SK-N-SH treated with all-trans-retinoic acid at 6 μM for 48 hours (cell line): ENCODE results near the gene XAB2.
A peak's percentile ranks its signal among the peaks of the same experiment; 100 is the strongest.

Source experiments
- ATAC-seq: fragments of 200-7000 bp; cut with Tn5 transposase; 3 replicates; pipeline ENCODE4 v1.9.1; 2020; ENCODE audit warnings: mild to moderate bottlenecking, moderate library complexity
- ARNTL ChIP-seq: fragments of 450-650 bp; formaldehyde crosslinking; IDR thresholded peaks from 2 replicates; pipeline ENCODE4 v1.5.0; 2020; ENCODE audit warnings: low read depth, mild to moderate bottlenecking, moderate library complexity, borderline replicate concordance
- BACH2 ChIP-seq: fragments of 250-450 bp; sonication (Bioruptor Pico); IDR thresholded peaks from 2 replicates; pipeline ENCODE4 v1.9.0; 2021; ENCODE audit warnings: mild to moderate bottlenecking, borderline replicate concordance
- CSDC2 ChIP-seq: fragments of 250-450 bp; sonication (Bioruptor Pico); IDR thresholded peaks from 2 replicates; pipeline ENCODE4 v1.5.0; 2020; ENCODE audit warnings: mild to moderate bottlenecking, moderate library complexity
- ESRRG ChIP-seq: fragments of 250-450 bp; sonication (Bioruptor Pico); IDR thresholded peaks from 2 replicates; pipeline ENCODE4 v1.6.1; 2021; ENCODE audit warnings: mild to moderate bottlenecking
- ISL1 ChIP-seq: fragments of 250-450 bp; sonication (Bioruptor Pico); IDR thresholded peaks from 2 replicates; pipeline ENCODE4 v2.1.2; 2022; ENCODE audit warnings: mild to moderate bottlenecking, moderate library complexity
- OSR1 ChIP-seq: fragments of 250-450 bp; sonication (Bioruptor Pico); IDR thresholded peaks from 2 replicates; pipeline ENCODE4 v1.8.0; 2022; ENCODE audit warnings: moderate library complexity, mild to moderate bottlenecking, inconsistent platforms
- PPARA ChIP-seq: fragments of 250-450 bp; sonication (Bioruptor Pico); IDR thresholded peaks from 2 replicates; pipeline ENCODE4 v1.5.0; 2020; ENCODE audit warnings: mild to moderate bottlenecking, borderline replicate concordance
- TCF4 ChIP-seq: fragments of 250-450 bp; sonication (Bioruptor Pico); IDR thresholded peaks from 2 replicates; pipeline ENCODE4 v1.8.0; 2021; ENCODE audit warnings: mild to moderate bottlenecking, moderate library complexity, borderline replicate concordance
- TOX ChIP-seq: fragments of 250-450 bp; sonication (Bioruptor Pico); IDR thresholded peaks from 2 replicates; pipeline ENCODE4 v1.8.0; 2021; ENCODE audit warnings: mild to moderate bottlenecking, moderate library complexity, borderline replicate concordance
- ZC3H10 ChIP-seq: fragments of 250-450 bp; sonication (Bioruptor Pico); IDR thresholded peaks from 2 replicates; pipeline ENCODE4 v1.5.1; 2021; ENCODE audit warnings: mild to moderate bottlenecking, moderate library complexity
- ZFP30 ChIP-seq: fragments of 450-650 bp; formaldehyde crosslinking; IDR thresholded peaks from 2 replicates; pipeline ENCODE4 v1.5.0; 2022; ENCODE audit warnings: mild to moderate bottlenecking, moderate library complexity
- ZNF565 ChIP-seq: fragments of 450-650 bp; formaldehyde crosslinking; conservative IDR thresholded peaks from 2 replicates; pipeline ENCODE4 v1.5.0; 2020; ENCODE audit warnings: low read depth, mild to moderate bottlenecking, moderate library complexity
- ZNF70 ChIP-seq: fragments of 450-650 bp; formaldehyde crosslinking; IDR thresholded peaks from 2 replicates; pipeline ENCODE4 v1.5.0; 2020; ENCODE audit warnings: mild to moderate bottlenecking, moderate library complexity
- ZNF8 ChIP-seq: fragments of 450-650 bp; formaldehyde crosslinking; IDR thresholded peaks from 2 replicates; pipeline ENCODE4 v1.5.0; 2020; ENCODE audit warnings: mild to moderate bottlenecking, moderate library complexity
- TF ChIP-seq, protein P1 (sequence below): fragments of 250-450 bp; sonication (Bioruptor Pico); IDR thresholded peaks from 2 replicates; pipeline ENCODE4 v1.5.1; 2021; ENCODE audit warnings: mild to moderate bottlenecking, moderate library complexity
- TF ChIP-seq, protein P2 (sequence below): fragments of 250-450 bp; sonication (Bioruptor Pico); IDR thresholded peaks from 2 replicates; pipeline ENCODE4 v1.5.1; 2020; ENCODE audit warnings: low read depth, mild to moderate bottlenecking, moderate library complexity
- TF ChIP-seq, protein P3 (sequence below): fragments of 250-450 bp; sonication (Bioruptor Pico); IDR thresholded peaks from 2 replicates; pipeline ENCODE4 v1.5.0; 2020; ENCODE audit warnings: mild to moderate bottlenecking, moderate library complexity

XAB2 gene

DNA sequence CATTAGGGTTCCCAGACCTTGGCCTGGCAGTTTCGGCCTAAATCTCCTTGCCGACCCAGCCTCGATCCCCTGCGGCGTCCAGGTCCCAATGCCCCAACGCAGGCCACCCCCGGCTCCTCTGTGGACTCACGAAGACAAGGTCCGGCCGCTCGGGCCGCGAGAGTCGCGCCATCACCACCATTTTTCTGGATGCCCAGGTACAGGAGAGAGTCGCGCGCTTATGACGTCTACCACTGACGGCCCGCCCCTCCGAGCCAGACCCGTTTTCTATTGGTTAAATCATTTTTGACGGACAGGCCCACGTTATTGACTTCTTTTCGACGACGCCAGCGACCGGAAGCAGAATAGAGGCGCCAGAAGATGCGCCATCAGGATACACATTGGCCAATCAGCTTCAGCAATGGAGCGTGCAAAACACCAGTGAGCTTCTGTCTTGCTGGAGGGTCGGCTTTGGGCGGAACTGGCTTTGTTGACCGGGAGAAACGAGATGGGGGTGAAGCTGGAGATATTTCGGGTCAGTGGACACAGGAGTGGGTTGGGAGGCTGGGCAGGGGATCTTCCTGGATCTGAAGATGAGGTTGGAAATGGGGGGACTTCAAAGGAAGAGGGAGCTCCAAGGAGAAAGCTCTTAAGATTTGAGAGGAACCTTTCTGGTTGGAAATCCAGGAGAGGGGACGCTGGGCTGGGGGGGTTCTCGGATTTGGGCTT is at the start of gene XAB2, which contains the start of gene PET100:
Gene XAB2 (minus strand): TSS at position 199 of the 708 bp plus-strand sequence. CDS start 18 bp downstream, at position 181.
Gene PET100 (plus strand): TSS at position 447 of the 708 bp plus-strand sequence. CDS start 41 bp downstream, at position 488.
- TF ChIP-seq, protein P1, sequence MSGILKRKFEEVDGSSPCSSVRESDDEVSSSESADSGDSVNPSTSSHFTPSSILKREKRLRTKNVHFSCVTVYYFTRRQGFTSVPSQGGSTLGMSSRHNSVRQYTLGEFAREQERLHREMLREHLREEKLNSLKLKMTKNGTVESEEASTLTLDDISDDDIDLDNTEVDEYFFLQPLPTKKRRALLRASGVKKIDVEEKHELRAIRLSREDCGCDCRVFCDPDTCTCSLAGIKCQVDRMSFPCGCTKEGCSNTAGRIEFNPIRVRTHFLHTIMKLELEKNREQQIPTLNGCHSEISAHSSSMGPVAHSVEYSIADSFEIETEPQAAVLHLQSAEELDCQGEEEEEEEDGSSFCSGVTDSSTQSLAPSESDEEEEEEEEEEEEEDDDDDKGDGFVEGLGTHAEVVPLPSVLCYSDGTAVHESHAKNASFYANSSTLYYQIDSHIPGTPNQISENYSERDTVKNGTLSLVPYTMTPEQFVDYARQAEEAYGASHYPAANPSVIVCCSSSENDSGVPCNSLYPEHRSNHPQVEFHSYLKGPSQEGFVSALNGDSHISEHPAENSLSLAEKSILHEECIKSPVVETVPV = no peak
- TF ChIP-seq ZNF8 (CRISPR knock-in tag) (no peak), ZNF70 (CRISPR knock-in tag) (no peak), ZFP30 (CRISPR knock-in tag) (no peak)
- peak; percentile 98 for ATAC-seq

DNA sequence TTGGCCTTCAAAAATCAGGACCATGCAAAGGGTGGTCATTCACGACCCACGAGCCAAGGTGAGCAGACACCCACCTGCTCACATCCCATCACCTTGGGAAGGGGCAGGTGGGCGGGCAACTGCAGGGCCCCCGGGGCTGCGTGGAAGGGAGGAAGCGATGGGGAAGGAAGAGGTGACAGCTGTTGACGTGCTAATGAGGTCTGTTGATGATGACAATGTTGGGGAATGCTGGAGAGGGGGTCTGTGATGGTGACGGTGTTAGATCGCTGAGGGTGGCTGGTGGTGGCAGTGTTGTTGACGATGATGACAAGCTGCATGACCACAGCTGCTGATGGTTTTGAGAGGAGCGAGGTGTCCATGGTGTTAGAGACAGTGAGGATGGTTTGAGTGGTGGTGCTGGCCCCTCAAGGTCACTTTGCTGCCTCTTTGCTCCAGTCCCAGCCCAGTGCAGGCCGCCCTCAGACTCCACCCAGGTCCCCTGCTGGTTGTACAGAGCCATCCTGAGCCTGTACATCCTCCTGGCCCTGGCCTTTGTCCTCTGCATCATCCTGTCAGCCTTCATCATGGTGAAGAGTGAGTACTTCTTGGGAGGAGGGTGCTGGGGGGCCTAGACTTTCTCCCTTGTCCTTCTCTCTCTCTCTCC is 48.4 kb upstream of the XAB2 start:
- no peak for ATAC-seq
- no peak for TF ChIP-seq BACH2 (CRISPR knock-in tag)
- no peak for TF ChIP-seq CSDC2 (CRISPR knock-in tag)
- no peak for TF ChIP-seq ZNF70 (CRISPR knock-in tag)
- no peak for TF ChIP-seq OSR1

DNA sequence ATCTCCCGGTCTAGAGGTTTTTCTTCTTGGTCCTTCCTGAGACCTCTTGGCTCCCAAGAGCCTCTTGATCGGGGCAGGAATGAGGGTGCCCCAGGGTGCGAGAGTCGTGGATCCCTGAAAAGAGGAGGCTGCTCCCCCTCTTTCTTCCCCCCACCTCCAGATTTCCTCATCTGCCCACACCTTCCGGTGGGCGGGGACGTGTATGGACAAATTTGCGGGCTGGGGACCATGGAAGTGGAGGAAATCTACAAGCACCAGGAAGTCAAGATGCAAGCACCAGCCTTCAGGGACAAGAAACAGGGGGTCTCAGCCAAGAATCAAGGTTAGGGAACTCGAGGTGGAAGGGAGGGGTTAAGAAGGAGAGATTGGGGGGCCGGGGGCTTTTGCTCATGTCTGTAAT is 47.5 kb upstream of the XAB2 start, which contains the start of gene MCEMP1:
Gene MCEMP1 (plus strand): TSS at position 237 of the 400 bp plus-strand sequence. CDS start 31 bp downstream, at position 268.
- TF ChIP-seq ISL1 (no peak), ZC3H10 (no peak), ZNF565 (CRISPR knock-in tag) (no peak), OSR1 (no peak), ESRRG (CRISPR knock-in tag) (no peak), ZFP30 (CRISPR knock-in tag) (no peak), TCF4 (CRISPR knock-in tag) (no peak), TOX (no peak), CSDC2 (CRISPR knock-in tag) (no peak), BACH2 (CRISPR knock-in tag) (no peak)
- TF ChIP-seq, protein P1 = no peak
- TF ChIP-seq, protein P2, sequence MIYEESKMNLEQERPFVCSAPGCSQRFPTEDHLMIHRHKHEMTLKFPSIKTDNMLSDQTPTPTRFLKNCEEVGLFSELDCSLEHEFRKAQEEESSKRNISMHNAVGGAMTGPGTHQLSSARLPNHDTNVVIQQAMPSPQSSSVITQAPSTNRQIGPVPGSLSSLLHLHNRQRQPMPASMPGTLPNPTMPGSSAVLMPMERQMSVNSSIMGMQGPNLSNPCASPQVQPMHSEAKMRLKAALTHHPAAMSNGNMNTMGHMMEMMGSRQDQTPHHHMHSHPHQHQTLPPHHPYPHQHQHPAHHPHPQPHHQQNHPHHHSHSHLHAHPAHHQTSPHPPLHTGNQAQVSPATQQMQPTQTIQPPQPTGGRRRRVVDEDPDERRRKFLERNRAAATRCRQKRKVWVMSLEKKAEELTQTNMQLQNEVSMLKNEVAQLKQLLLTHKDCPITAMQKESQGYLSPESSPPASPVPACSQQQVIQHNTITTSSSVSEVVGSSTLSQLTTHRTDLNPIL (CRISPR knock-in tag) = no peak
- ATAC-seq = no peak

DNA sequence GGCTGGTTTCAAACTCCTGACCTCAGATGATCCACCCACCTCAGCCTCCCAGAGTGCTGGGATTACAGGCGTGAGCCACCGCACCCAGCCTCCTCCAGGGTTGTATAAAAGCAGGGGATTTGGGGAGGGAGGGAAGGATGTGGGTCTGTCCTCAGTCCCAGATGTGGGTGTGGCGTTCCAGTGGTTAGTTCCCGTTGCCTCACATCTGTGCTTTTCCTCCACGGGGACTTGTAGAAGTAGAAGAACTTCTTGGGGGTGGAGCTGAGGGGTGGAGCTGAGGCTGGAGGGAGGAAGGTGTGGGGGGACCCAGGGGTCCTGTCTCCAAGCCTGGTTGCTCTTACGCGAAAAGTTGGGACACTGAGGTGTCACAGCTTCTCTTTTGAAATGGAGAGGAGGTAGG is 47.0 kb upstream of the XAB2 start:
- no peak for ATAC-seq
- TF ChIP-seq ARNTL (CRISPR knock-in tag) = no peak
- TF ChIP-seq BACH2 (CRISPR knock-in tag) = no peak
- no peak for TF ChIP-seq PPARA (CRISPR knock-in tag)
- TF ChIP-seq TCF4 (CRISPR knock-in tag) = no peak
- no peak for TF ChIP-seq ZC3H10
- TF ChIP-seq, protein P3, sequence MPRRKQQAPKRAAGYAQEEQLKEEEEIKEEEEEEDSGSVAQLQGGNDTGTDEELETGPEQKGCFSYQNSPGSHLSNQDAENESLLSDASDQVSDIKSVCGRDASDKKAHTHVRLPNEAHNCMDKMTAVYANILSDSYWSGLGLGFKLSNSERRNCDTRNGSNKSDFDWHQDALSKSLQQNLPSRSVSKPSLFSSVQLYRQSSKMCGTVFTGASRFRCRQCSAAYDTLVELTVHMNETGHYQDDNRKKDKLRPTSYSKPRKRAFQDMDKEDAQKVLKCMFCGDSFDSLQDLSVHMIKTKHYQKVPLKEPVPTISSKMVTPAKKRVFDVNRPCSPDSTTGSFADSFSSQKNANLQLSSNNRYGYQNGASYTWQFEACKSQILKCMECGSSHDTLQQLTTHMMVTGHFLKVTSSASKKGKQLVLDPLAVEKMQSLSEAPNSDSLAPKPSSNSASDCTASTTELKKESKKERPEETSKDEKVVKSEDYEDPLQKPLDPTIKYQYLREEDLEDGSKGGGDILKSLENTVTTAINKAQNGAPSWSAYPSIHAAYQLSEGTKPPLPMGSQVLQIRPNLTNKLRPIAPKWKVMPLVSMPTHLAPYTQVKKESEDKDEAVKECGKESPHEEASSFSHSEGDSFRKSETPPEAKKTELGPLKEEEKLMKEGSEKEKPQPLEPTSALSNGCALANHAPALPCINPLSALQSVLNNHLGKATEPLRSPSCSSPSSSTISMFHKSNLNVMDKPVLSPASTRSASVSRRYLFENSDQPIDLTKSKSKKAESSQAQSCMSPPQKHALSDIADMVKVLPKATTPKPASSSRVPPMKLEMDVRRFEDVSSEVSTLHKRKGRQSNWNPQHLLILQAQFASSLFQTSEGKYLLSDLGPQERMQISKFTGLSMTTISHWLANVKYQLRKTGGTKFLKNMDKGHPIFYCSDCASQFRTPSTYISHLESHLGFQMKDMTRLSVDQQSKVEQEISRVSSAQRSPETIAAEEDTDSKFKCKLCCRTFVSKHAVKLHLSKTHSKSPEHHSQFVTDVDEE (CRISPR knock-in tag) = no peak
- TF ChIP-seq, protein P1 = no peak
